Measurements from ENCODE around the gene SFXN3.

The SFXN3 gene

DNA sequence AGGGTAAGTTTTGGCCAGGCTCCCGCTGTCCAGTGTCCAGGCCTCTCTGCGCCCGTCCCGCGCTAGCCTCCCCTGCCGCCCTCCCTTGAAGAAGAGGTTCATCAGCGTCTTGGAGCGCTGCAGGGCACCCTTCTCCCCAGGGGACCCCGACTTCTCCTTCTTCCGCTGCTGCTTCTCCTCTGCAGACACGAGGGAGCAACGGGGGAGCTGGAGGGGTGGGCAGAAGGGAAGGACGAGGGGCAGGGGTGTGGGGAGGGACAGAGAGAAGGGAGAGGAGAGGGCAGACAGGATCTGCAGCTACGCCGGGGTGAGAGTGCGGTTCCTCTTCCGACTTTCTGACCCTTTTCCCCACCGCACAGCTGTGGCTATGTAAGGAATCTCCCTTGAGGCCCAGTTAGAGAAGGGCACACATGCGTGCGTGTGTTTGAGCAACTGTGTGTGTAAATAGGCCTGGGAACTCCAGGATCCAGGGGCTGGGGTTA is 12.9 kb upstream of the SFXN3 start:
- H3F3A ChIP-seq (ENCODE audit: control insufficient read depth, insufficient read depth), result no peaks in the 10 kb centered on the region
- H3K27ac ChIP-seq (ENCODE audit: low read depth, low read length), result no peak overlapping the region
- H3K36me3 ChIP-seq (ENCODE audit: control insufficient read depth, low read length), result no peaks in the 10 kb centered on the region
- H3K9me2 ChIP-seq (replicated peaks; ENCODE audit: control insufficient read depth, low read length), result no peaks in the 10 kb centered on the region
- no peaks in the 10 kb centered on the region for H3K79me2 ChIP-seq (ENCODE audit: control insufficient read depth, low read length)
- no peak for TF ChIP-seq EZH2phosphoT487 (IDR thresholded peaks at IDR 0.05; ENCODE audit: borderline replicate concordance, low read length)
- no peak for TF ChIP-seq CTCF (IDR thresholded peaks at IDR 0.05; ENCODE audit: low read depth, low read length, poor library complexity, severe bottlenecking)
- no peaks in the 10 kb centered on the region for H3K9me3 ChIP-seq (ENCODE audit: control insufficient read depth, insufficient read depth, low read length)
- H3K4me2 ChIP-seq (ENCODE audit: low read length), result peak overlapping the region; percentile 61
- H3K4me3 ChIP-seq (ENCODE audit: low read length), result peak overlapping the region; percentile 48
- H4K20me1 ChIP-seq (ENCODE audit: control insufficient read depth, insufficient read depth, low read depth, low read length), result no peaks in the 10 kb centered on the region
- peaks cover 19% of the 10 kb centered on the region for H3K27me3 ChIP-seq (ENCODE audit: control insufficient read depth, low read length)
- H3K4me1 ChIP-seq (ENCODE audit: control insufficient read depth, low read length), result peaks cover 23% of the 10 kb centered on the region

DNA sequence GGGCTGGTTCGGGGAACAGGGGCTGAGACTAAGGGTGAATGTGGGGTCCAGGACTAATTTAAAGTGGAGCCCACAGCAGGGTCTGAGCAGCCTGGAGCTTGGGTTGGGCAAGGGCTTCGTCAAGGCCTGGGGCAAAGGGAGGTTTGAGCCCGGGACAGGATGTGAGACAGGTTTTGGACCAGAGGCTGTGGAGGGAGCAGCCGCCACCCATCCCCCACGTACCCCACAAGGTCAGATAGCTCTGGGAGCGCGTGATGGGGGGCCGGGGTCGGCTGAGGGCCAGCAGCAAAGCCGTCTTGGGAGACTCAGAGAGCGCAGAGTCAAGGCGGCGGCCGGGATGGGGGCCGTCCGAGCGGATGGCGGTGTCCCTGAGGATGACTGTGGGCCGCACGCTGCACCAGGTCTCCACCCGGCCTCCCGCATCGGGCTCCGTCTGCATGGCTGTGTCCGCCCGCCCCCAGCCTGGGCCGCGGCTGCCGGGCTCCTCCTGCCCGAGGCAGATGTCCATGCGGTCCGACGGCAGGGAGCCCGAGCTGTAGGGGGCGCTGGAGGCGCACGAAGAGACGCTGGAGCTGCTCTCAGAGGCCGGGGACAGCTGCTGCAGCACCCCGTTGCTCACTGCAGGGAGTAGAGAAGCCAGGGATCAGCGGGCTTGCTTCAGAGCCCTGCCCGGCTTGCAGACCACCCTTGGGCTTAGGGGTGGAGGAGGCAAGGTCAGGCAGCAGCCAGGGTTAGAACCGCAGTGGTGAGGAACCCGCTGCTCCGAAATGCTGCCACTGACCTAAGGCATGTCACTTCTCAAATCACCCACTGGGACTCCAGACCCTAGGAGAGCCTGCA is 12.2 kb upstream of the SFXN3 start:
- no peak overlapping the region for H3K27ac ChIP-seq (ENCODE audit: low read depth, low read length)
- H3K9me2 ChIP-seq (replicated peaks; ENCODE audit: control insufficient read depth, low read length), result no peaks in the 10 kb centered on the region
- peak overlapping the region; percentile 48 for H3K4me3 ChIP-seq (ENCODE audit: low read length)
- H3K4me2 ChIP-seq (ENCODE audit: low read length), result peak overlapping the region; percentile 61
- TF ChIP-seq EZH2phosphoT487 (IDR thresholded peaks at IDR 0.05; ENCODE audit: borderline replicate concordance, low read length), result no peak
- TF ChIP-seq CTCF (IDR thresholded peaks at IDR 0.05; ENCODE audit: low read depth, low read length, poor library complexity, severe bottlenecking), result peak; percentile 87
- no peaks in the 10 kb centered on the region for H3K9me3 ChIP-seq (ENCODE audit: control insufficient read depth, insufficient read depth, low read length)
- H3F3A ChIP-seq (ENCODE audit: control insufficient read depth, insufficient read depth), result no peaks in the 10 kb centered on the region
- no peaks in the 10 kb centered on the region for H3K36me3 ChIP-seq (ENCODE audit: control insufficient read depth, low read length)
- H3K27me3 ChIP-seq (ENCODE audit: control insufficient read depth, low read length), result peaks cover 19% of the 10 kb centered on the region
- H3K79me2 ChIP-seq (ENCODE audit: control insufficient read depth, low read length), result no peaks in the 10 kb centered on the region
- H4K20me1 ChIP-seq (ENCODE audit: control insufficient read depth, insufficient read depth, low read depth, low read length), result no peaks in the 10 kb centered on the region
- peaks cover 19% of the 10 kb centered on the region for H3K4me1 ChIP-seq (ENCODE audit: control insufficient read depth, low read length)

DNA sequence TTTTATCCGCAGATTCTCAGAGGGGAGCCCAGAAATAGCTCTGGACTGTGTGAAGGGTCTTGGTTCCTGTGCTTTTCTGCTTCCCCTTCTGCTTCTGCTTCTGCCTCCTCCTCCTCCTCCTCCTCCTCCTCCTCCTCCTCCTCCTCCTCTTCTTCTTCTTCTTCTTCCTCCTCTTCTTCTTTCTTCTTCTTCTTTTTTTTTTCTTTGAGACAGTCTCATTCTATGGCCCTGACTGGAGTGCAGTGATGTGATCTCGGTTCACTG is 11.7 kb upstream of the SFXN3 start:
- H3K9me3 ChIP-seq (ENCODE audit: control insufficient read depth, insufficient read depth, low read length), result no peaks in the 10 kb centered on the region
- no peaks in the 10 kb centered on the region for H3K79me2 ChIP-seq (ENCODE audit: control insufficient read depth, low read length)
- no peaks in the 10 kb centered on the region for H3F3A ChIP-seq (ENCODE audit: control insufficient read depth, insufficient read depth)
- H3K4me1 ChIP-seq (ENCODE audit: control insufficient read depth, low read length), result peaks cover 19% of the 10 kb centered on the region
- H3K9me2 ChIP-seq (replicated peaks; ENCODE audit: control insufficient read depth, low read length), result no peaks in the 10 kb centered on the region
- H3K4me2 ChIP-seq (ENCODE audit: low read length), result peak overlapping the region; percentile 61; the same call in 1 of the 2 replicates
- no peak overlapping the region for H3K27ac ChIP-seq (ENCODE audit: low read depth, low read length)
- H3K4me3 ChIP-seq (ENCODE audit: low read length), result peak overlapping the region; percentile 48
- peaks cover 19% of the 10 kb centered on the region for H3K27me3 ChIP-seq (ENCODE audit: control insufficient read depth, low read length)
- no peaks in the 10 kb centered on the region for H3K36me3 ChIP-seq (ENCODE audit: control insufficient read depth, low read length)
- H4K20me1 ChIP-seq (ENCODE audit: control insufficient read depth, insufficient read depth, low read depth, low read length), result no peaks in the 10 kb centered on the region
- TF ChIP-seq CTCF (IDR thresholded peaks at IDR 0.05; ENCODE audit: low read depth, low read length, poor library complexity, severe bottlenecking) (no peak), EZH2phosphoT487 (IDR thresholded peaks at IDR 0.05; ENCODE audit: borderline replicate concordance, low read length) (no peak)

Data from DOHH2 (cell line).